ENCODE measurements around the gene ACBD3. TPM values are rescaled to one million over a fixed set of nuclear protein-coding genes. Genes with fewer than 3 reads are reported as not detected.
A peak's percentile ranks its signal among the peaks of the same experiment; 100 is the strongest.

The ACBD3 gene
- total RNA-seq, 4 donors from 2014 or later, result 24.1 to 36.3 (median 32.8) TPM

- no peaks in the 10 kb centered on the region for H3K27me3 ChIP-seq
- H3K36me3 ChIP-seq, result no peaks in the 10 kb centered on the region
- peaks cover 0 to 13% (median 11%) of the 10 kb centered on the region in 4 donors for H3K4me1 ChIP-seq
- peak overlapping the region; percentile 93 to 98 (median 96) for H3K27ac ChIP-seq
- no peaks in the 10 kb centered on the region for H3K9me3 ChIP-seq
- peak in 1 of 3 donors; percentile 32 for DNase-seq
- H3K4me3 ChIP-seq, result peak overlapping the region; percentile 59 to 79 (median 71)
- TF ChIP-seq CTCF (IDR thresholded peaks at IDR 0.05) (no peak), POLR2A (IDR thresholded peaks at IDR 0.05) (no peak)
Observed at GRCh38 chr1:226111098-226111882, 75.3 kb downstream of the ACBD3 start.

- Histone ChIP-seq H3K4me1 (peaks cover 0 to 13% (median 11%) of the 10 kb centered on the region in 4 donors), H3K9me3 (no peaks in the 10 kb centered on the region), H3K4me3 (peak overlapping the region; percentile 59 to 79 (median 71)), H3K36me3 (no peaks in the 10 kb centered on the region), H3K27me3 (no peaks in the 10 kb centered on the region), H3K27ac (peak overlapping the region; percentile 93 to 98 (median 96))
- TF ChIP-seq POLR2A (IDR thresholded peaks at IDR 0.05), result no peak
- TF ChIP-seq CTCF (IDR thresholded peaks at IDR 0.05), result peak in 2 of 6 experiments; percentile 2
- peak; percentile 74 to 90 (median 77) for DNase-seq
Observed at GRCh38 chr1:226110249-226111097, 76.1 kb downstream of the ACBD3 start.

- Histone ChIP-seq H3K4me1 (peaks cover 0 to 13% (median 11%) of the 10 kb centered on the region in 4 donors), H3K27ac (peak overlapping the region; percentile 93 to 98 (median 96)), H3K4me3 (peak overlapping the region; percentile 59 to 79 (median 71)), H3K9me3 (no peaks in the 10 kb centered on the region), H3K36me3 (no peaks in the 10 kb centered on the region), H3K27me3 (no peaks in the 10 kb centered on the region)
- TF ChIP-seq POLR2A (IDR thresholded peaks at IDR 0.05) (peak in 1 of 2 donors; percentile 36), CTCF (IDR thresholded peaks at IDR 0.05) (peak in 4 of 6 experiments; percentile 28 to 43 (median 37))
- peak; percentile 89 to 95 (median 89) for DNase-seq
Observed at GRCh38 chr1:226109829-226110248, 76.7 kb downstream of the ACBD3 start.

- Histone ChIP-seq H3K27ac (peak overlapping the region; percentile 93 to 98 (median 96)), H3K36me3 (no peaks in the 10 kb centered on the region), H3K9me3 (no peaks in the 10 kb centered on the region), H3K27me3 (no peaks in the 10 kb centered on the region), H3K4me1 (peaks cover 0 to 13% (median 11%) of the 10 kb centered on the region in 4 donors), H3K4me3 (peak overlapping the region; percentile 59 to 79 (median 71))
- TF ChIP-seq POLR2A (IDR thresholded peaks at IDR 0.05), result no peak
- no peak for TF ChIP-seq CTCF (IDR thresholded peaks at IDR 0.05)
- peak in 1 of 3 donors; percentile 58 for DNase-seq
Observed at GRCh38 chr1:226108935-226109828, 77.4 kb downstream of the ACBD3 start.

Measured in Peyer's patch (tissue), 4 donors.